Amniotic stem cell (primary cell): ENCODE data around the gene EHMT1.

ENCODE experiments used
- DNase-seq: peaks from one replicate; lab custom pipeline; 2025; lab: John Stamatoyannopoulos, UW

The EHMT1 gene

DNA sequence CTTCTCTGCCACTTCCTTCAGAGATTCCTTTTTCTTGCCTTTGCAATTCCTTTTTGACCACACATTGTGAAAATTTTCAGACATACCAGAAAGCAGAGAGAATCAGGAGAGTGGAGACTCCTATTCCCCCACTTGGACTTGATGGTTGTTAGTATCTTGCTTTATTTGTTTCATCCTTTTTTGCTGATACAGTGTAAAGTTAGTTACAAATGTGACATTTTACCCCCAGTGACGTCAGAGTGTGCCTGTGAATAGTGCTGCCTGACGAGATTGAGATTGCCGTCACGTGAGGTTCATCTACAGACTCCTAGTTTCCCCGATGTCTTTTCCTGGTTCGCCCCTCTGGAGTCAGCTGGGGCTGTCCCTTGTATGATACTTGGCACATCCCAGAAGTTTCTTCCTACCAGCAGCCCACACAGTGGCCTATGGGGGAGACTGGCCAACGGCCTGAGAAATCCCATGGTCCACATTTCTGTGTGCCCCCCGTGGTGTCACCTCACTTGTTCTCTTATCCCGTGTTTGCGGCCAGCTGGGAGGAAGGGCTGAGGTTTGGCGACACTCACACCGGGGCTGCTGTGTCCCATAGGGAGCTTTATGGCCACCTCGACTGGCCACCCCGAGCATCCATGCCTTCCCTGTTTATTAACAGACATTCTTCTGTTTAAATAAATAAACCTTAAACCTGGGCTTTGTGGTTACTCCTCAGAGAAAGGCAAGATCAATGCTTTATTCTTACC, 210.6 kb downstream of the EHMT1 start:
- no peak for DNase-seq

DNA sequence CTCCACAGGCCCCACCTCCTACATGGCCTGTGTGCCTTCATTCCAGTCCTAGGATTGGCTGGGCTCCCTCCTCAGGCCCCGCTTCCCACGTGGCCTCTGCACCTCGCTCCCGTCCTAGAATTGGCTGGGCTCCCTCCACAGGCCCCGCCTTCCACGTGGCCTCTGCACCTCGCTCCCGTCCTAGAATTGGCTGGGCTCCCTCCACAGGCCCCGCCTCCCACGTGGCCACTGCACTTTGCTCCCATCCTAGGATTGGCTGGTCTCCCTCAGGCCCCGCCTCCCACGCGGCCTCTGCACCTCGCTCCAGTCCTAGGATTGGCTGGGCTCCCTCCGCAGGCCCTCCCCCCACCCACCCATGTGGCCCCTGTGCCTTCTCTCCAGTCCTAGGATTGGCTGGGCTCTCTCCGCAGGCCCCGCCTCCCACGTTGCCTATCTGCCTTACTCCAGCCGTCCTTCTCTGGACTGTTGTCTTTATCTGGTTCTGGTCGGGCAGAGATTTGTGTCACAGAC, 213.4 kb downstream of the EHMT1 start:
- no peak for DNase-seq

DNA sequence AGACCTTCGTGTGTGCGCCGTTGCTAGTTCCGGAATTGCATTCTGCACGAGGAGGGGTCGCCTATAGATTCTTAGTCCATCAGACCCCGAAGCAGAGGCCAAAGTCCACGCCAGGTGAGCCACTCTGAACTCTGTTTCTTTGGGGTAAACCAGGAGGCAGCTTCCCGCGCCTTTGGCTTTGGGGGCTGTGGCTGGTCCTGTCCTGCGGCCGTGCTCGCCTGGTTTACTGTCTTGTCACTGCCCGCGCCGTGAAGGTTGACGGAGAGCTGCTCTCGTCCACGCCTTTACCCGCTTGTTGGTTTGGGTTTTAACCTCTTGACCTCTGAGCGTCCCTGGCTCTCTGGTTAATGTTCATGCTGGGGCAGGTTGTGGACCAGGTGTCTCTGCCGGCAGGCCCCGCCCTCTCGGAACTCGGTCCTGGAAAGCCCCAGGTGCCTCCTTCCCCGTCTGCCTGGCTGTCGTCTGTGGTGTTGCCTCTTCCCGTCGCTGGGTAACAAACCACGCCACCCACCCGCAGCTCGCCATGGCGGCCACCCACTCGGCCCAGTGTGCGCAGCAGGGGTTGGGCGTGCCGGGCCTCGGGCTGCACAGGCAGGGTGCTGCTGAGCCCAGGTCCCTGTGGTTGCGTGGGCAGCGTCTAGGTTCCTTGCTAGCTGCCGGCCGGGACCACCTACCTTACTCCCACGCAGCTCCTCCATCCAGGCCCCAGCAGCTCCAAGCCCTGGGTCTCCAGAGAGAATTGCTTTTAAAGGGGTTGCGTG, 214.2 kb downstream of the EHMT1 start:
- DNase-seq, result no peak

DNA sequence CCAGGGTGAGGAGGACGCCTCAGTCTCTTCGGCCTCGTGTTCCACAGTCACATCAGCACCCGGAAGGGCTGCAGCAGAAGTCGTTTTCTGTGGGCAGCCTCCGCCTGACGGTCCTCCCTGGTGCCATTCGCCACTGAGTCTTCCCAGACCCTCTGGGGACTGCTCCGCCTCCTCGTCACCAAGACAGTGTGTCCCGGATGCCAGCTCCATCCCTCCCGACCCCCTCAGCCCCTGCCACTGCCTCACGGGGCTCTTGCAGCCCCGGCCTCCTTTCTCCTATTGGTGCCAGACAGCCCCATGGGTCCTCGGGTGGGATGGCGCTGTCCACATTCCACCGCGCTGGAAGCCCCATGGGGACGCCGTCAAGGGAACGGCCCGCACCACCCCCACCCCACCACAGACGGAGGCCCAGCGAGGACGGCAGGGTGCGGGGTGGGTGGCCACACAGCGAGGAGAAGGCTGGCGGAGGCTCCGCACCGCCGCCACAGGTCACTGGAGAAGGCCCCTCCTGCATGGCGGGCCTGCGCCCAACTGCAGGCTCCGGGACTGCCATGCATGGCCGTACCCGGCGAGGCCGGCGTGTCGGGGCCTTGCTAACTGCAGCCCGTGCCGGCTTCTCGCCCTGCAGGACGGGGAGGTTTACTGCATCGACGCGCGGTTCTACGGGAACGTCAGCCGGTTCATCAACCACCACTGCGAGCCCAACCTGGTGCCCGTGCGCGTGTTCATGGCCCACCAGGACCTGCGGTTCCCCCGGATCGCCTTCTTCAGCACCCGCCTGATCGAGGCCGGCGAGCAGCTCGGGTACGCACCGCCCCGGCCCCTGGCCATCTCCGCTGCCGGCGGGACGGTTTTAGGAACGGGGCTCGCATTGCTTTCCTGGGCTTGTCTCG, 215.2 kb downstream of the EHMT1 start:
- DNase-seq, result no peak

- DNase-seq, result no peak
These were observed 216.2 kb downstream of the EHMT1 start for GRCh38 chr9:137834846-137835546.

- no peak for DNase-seq
These were observed 217.5 kb downstream of the EHMT1 start for GRCh38 chr9:137836151-137836830.

DNA sequence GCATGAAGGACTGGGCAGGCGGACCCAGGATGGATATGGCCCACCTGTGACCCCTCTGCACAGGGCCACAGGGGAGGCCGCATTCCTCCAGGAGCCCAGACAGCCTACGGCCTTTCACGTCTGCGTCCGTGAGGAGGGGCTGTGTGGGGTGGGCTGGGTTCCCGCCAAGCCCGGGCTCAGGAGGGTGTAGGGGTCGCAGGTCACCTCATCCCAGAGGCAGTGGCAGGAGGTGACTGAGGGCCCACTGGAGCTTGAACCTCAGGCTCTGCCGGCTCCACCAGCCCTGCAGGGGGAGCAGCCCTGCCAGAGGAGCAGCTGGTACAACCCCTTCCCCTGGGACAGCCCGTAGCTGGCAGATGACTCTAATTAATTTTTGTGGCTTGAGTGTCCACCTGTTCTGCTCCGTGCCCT, 218.0 kb downstream of the EHMT1 start:
- DNase-seq, result no peak

GRCh38 chr9:137837345-137838278, 218.8 kb downstream of the EHMT1 start:
- DNase-seq, result no peak

GRCh38 chr9:137838576-137838975, 219.8 kb downstream of the EHMT1 start:
- DNase-seq, result no peak

GRCh38 chr9:137843355-137843754, 224.6 kb downstream of the EHMT1 start:
- no peak for DNase-seq

DNA sequence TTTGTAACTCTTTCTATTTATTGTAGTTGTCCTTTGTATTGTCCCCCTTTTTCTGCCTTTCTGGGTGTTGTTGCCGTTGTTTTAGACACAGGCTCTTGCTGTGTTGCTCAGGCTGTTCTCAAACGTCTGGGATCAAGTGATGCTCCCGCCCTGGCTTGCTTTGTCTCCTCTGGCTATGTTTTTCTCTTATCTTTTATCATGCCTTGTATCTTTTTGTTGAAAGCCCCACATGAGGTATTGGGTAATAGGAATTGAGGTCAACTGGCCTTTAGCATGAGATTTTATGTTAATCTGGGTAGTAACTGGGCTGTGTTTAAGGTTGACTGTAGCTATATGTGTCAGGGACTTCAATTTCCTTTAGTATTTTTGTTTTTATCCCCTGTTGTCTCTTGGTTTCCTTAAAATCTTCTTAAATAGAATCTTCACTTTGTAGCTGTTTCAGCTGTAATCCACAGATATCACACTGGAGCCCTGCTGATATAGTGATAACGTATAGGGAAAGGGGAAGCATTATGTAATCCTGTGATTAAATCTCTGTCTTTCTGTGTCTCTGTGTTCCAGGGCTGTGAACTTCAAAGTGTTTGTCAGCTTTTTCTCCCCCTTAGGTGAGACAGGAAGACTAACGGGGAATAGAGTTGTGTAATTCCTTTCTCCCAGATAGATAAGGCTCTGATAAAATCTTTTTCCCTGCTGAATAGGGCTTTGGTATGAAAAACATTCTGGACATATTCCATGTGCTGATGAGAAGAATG, 232.9 kb downstream of the EHMT1 start:
- no peak for DNase-seq

DNA sequence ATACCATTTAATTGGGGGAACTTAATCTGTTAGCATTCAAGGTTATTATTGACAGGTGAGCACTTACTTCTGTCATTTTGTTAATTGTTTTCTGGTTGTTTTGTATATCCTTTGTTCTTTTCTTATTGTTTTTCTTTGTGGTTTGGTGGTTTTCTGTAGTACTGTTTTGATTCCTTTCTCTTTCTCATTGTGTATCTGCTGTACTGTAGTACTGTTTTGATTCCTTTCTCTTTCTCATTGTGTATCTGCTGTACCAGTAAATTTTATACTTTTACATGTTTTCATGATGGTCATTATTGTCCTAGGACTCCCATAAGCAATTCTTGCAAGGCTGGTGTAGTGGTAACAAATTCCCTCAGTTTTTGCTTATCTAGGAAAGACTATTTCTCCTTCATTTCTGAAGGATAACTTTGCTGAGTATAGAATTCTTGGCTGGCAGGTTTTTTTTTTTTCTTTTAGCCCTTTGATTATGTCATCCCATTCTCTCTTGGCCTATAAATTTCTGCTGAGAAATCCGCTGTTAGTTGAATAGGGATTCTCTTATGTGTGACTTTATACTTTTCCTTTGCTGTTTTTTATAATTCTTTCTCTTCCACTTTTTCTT, 234.7 kb downstream of the EHMT1 start:
- DNase-seq, result no peak

DNA sequence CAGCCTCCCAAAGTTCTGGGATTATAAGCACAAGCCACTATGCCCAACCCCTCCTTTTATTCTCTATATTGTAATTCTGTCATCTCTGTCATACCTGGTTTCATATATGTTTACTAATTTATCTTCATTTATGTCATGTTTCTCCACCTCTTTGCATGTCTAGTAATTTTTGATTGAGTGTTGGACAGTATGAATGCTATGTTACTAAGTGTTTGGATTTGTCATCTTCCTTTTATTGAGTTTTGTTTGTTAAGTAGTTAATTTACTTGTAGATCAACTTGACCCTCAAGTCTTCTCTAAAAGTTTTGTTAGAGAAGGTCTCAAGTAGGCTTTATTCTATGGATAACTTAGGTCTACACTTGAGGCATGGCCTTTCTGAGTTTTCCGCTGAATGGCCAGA, 241.6 kb downstream of the EHMT1 start:
- DNase-seq, result no peak

GRCh38 chr9:137865581-137866145, 246.9 kb downstream of the EHMT1 start:
- DNase-seq, result no peak

DNA sequence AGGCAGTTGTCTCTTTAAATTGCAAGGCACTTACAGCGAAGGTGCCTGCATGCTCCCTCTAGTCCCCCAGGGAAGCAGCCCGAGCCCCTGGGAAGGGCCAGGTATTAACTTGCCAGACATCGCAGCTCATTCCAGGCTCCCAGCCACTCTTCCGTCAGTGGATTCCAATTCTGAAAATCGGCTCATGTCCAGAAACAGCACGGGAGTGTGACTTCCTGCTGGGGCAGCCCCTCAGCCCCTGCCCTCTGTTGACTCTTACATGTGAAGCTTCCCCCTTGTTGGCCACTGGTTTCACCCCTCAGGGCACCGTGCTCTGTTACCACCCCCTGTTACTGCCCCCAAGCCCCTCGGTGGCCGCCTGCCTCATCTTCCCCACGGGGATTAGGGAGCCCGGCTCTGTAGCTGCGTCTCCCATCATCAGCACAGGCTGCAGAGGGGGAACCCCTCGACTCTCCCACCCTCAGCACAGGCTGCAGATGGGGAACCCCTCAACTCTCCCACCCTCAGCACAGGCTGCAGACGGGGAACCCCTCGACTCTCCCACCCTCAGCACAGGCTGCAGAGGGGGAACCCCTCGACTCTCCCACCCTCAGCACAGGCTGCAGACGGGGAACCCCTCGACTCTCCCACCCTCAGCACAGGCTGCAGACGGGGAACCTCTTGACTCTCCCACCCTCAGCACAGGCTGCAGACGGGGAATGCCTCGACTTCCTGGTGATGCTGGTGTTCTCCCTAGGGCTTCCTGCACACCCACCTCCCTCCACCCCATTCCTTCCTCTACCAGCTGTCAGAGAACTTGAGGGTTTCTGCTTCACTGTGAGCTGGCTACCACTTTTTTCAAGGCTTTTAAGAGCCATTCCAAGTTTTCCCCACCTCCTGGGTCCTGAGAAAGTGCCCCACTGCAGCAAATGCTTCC, 247.7 kb downstream of the EHMT1 start:
- no peak for DNase-seq

DNA sequence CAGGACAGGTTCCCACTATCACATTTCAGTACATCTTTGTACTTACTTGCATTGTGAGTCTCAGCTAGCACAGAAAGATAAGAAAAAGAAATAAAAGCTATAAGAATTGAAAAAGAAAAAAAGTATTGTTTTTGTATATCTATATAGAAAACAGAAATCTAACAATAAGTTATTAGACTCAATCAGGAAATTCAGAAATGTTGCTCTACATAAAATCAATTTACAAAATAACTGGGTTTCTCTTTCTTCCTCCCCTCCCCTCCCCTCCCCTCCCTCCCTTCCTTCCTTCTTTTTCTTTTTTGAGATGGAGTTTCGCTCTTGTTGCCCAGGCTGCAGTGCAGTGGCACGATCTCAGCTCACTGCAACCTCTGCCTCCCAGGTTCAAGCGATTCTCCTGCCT, 251.6 kb downstream of the EHMT1 start:
- no peak for DNase-seq

GRCh38 chr9:137872296-137872695, 253.5 kb downstream of the EHMT1 start:
- DNase-seq, result no peak
